ENCODE measurements around the gene SPTA1.

Gene SPTA1

GRCh38 chr1:158686111-158687009 lies at the start of gene SPTA1:
Gene SPTA1, minus strand, starts transcription at chr1:158686715. Its CDS starts 198 bp downstream, at chr1:158686517.
- H3K4me3 ChIP-seq (ENCODE audit: insufficient read length, low read depth) = no peak within 1 kb of the TSS
- H3K4me1 ChIP-seq (ENCODE audit: insufficient read depth, insufficient read length) = no peaks in the 10 kb centered on the region
- H3K27me3 ChIP-seq (ENCODE audit: insufficient read depth, insufficient read length) = no peaks in the 10 kb centered on the region
- H3K9ac ChIP-seq (ENCODE audit: insufficient read length, low read depth) = no peak within 1 kb of the TSS
- H3K36me3 ChIP-seq (ENCODE audit: insufficient read depth, insufficient read length, low read length) = no peaks in the 10 kb centered on the region
- no peak for DNase-seq (ENCODE audit: low read depth, low spot score)
- no peaks in the 10 kb centered on the region for H3K9me3 ChIP-seq (ENCODE audit: insufficient read depth, low read length)
- TF ChIP-seq YY1 (IDR thresholded peaks at IDR 0.05; ENCODE audit: insufficient read depth, insufficient read length) (no peak), SUZ12 (IDR thresholded peaks at IDR 0.05; ENCODE audit: extremely low read depth, insufficient read depth, insufficient read length) (no peak), ZNF274 (IDR thresholded peaks at IDR 0.05; ENCODE audit: low read depth, low read length) (no peak)

GRCh38 chr1:158735848-158736247 lies 49.3 kb upstream of the SPTA1 start:
- Histone ChIP-seq H3K36me3 (ENCODE audit: insufficient read depth, insufficient read length, low read length) (no peaks in the 10 kb centered on the region), H3K9me3 (ENCODE audit: insufficient read depth, low read length) (no peaks in the 10 kb centered on the region), H3K9ac (ENCODE audit: insufficient read length, low read depth) (no peak overlapping the region), H3K27me3 (ENCODE audit: insufficient read depth, insufficient read length) (no peaks in the 10 kb centered on the region), H3K4me3 (ENCODE audit: insufficient read length, low read depth) (no peak overlapping the region), H3K4me1 (ENCODE audit: insufficient read depth, insufficient read length) (no peaks in the 10 kb centered on the region)
- DNase-seq (ENCODE audit: low read depth, low spot score) = no peak
- TF ChIP-seq SUZ12 (IDR thresholded peaks at IDR 0.05; ENCODE audit: extremely low read depth, insufficient read depth, insufficient read length) (no peak), ZNF274 (IDR thresholded peaks at IDR 0.05; ENCODE audit: low read depth, low read length) (no peak), YY1 (IDR thresholded peaks at IDR 0.05; ENCODE audit: insufficient read depth, insufficient read length) (no peak)

- no peaks in the 10 kb centered on the region for H3K27me3 ChIP-seq (ENCODE audit: insufficient read depth, insufficient read length)
- TF ChIP-seq YY1 (IDR thresholded peaks at IDR 0.05; ENCODE audit: insufficient read depth, insufficient read length) = no peak
- no peak for TF ChIP-seq SUZ12 (IDR thresholded peaks at IDR 0.05; ENCODE audit: extremely low read depth, insufficient read depth, insufficient read length)
- no peak for TF ChIP-seq ZNF274 (IDR thresholded peaks at IDR 0.05; ENCODE audit: low read depth, low read length)
Measured at GRCh38 chr1:158732524-158732923, 46.0 kb upstream of the SPTA1 start.

GRCh38 chr1:158731707-158732106 lies 45.2 kb upstream of the SPTA1 start:
- H3K4me3 ChIP-seq (ENCODE audit: insufficient read length, low read depth) = no peak overlapping the region
- H3K9me3 ChIP-seq (ENCODE audit: insufficient read depth, low read length) = no peaks in the 10 kb centered on the region
- no peak overlapping the region for H3K9ac ChIP-seq (ENCODE audit: insufficient read length, low read depth)
- no peaks in the 10 kb centered on the region for H3K36me3 ChIP-seq (ENCODE audit: insufficient read depth, insufficient read length, low read length)
- no peak for TF ChIP-seq YY1 (IDR thresholded peaks at IDR 0.05; ENCODE audit: insufficient read depth, insufficient read length)
- TF ChIP-seq ZNF274 (IDR thresholded peaks at IDR 0.05; ENCODE audit: low read depth, low read length) = no peak
- no peak for TF ChIP-seq SUZ12 (IDR thresholded peaks at IDR 0.05; ENCODE audit: extremely low read depth, insufficient read depth, insufficient read length)
- DNase-seq (ENCODE audit: low read depth, low spot score) = no peak
- H3K4me1 ChIP-seq (ENCODE audit: insufficient read depth, insufficient read length) = no peaks in the 10 kb centered on the region
- no peaks in the 10 kb centered on the region for H3K27me3 ChIP-seq (ENCODE audit: insufficient read depth, insufficient read length)

More at GRCh38 chr1:158732524-158732923, 46.0 kb upstream of the SPTA1 start:
- Histone ChIP-seq H3K4me1 (ENCODE audit: insufficient read depth, insufficient read length) (no peaks in the 10 kb centered on the region), H3K36me3 (ENCODE audit: insufficient read depth, insufficient read length, low read length) (no peaks in the 10 kb centered on the region), H3K9ac (ENCODE audit: insufficient read length, low read depth) (no peak overlapping the region), H3K4me3 (ENCODE audit: insufficient read length, low read depth) (no peak overlapping the region), H3K9me3 (ENCODE audit: insufficient read depth, low read length) (no peaks in the 10 kb centered on the region)
- no peak for DNase-seq (ENCODE audit: low read depth, low spot score)

GRCh38 chr1:158730453-158730852 lies 43.9 kb upstream of the SPTA1 start:
- Histone ChIP-seq H3K4me3 (ENCODE audit: insufficient read length, low read depth) (no peak overlapping the region), H3K27me3 (ENCODE audit: insufficient read depth, insufficient read length) (no peaks in the 10 kb centered on the region), H3K9ac (ENCODE audit: insufficient read length, low read depth) (no peak overlapping the region), H3K36me3 (ENCODE audit: insufficient read depth, insufficient read length, low read length) (no peaks in the 10 kb centered on the region), H3K9me3 (ENCODE audit: insufficient read depth, low read length) (no peaks in the 10 kb centered on the region), H3K4me1 (ENCODE audit: insufficient read depth, insufficient read length) (no peaks in the 10 kb centered on the region)
- no peak for TF ChIP-seq SUZ12 (IDR thresholded peaks at IDR 0.05; ENCODE audit: extremely low read depth, insufficient read depth, insufficient read length)
- TF ChIP-seq ZNF274 (IDR thresholded peaks at IDR 0.05; ENCODE audit: low read depth, low read length) = no peak
- no peak for TF ChIP-seq YY1 (IDR thresholded peaks at IDR 0.05; ENCODE audit: insufficient read depth, insufficient read length)
- DNase-seq (ENCODE audit: low read depth, low spot score) = no peak

- Histone ChIP-seq H3K9me3 (ENCODE audit: insufficient read depth, low read length) (no peaks in the 10 kb centered on the region), H3K36me3 (ENCODE audit: insufficient read depth, insufficient read length, low read length) (no peaks in the 10 kb centered on the region), H3K9ac (ENCODE audit: insufficient read length, low read depth) (no peak overlapping the region), H3K4me1 (ENCODE audit: insufficient read depth, insufficient read length) (no peaks in the 10 kb centered on the region), H3K27me3 (ENCODE audit: insufficient read depth, insufficient read length) (no peaks in the 10 kb centered on the region), H3K4me3 (ENCODE audit: insufficient read length, low read depth) (no peak overlapping the region)
- no peak for TF ChIP-seq ZNF274 (IDR thresholded peaks at IDR 0.05; ENCODE audit: low read depth, low read length)
- no peak for TF ChIP-seq YY1 (IDR thresholded peaks at IDR 0.05; ENCODE audit: insufficient read depth, insufficient read length)
- no peak for TF ChIP-seq SUZ12 (IDR thresholded peaks at IDR 0.05; ENCODE audit: extremely low read depth, insufficient read depth, insufficient read length)
- DNase-seq (ENCODE audit: low read depth, low spot score) = no peak
Measured at GRCh38 chr1:158728510-158729225, 42.2 kb upstream of the SPTA1 start.

GRCh38 chr1:158724442-158724841 lies 37.9 kb upstream of the SPTA1 start:
- Histone ChIP-seq H3K4me1 (ENCODE audit: insufficient read depth, insufficient read length) (no peaks in the 10 kb centered on the region), H3K9me3 (ENCODE audit: insufficient read depth, low read length) (no peaks in the 10 kb centered on the region), H3K27me3 (ENCODE audit: insufficient read depth, insufficient read length) (no peaks in the 10 kb centered on the region), H3K9ac (ENCODE audit: insufficient read length, low read depth) (no peak overlapping the region), H3K36me3 (ENCODE audit: insufficient read depth, insufficient read length, low read length) (no peaks in the 10 kb centered on the region), H3K4me3 (ENCODE audit: insufficient read length, low read depth) (no peak overlapping the region)
- TF ChIP-seq SUZ12 (IDR thresholded peaks at IDR 0.05; ENCODE audit: extremely low read depth, insufficient read depth, insufficient read length) (no peak), YY1 (IDR thresholded peaks at IDR 0.05; ENCODE audit: insufficient read depth, insufficient read length) (no peak), ZNF274 (IDR thresholded peaks at IDR 0.05; ENCODE audit: low read depth, low read length) (no peak)
- no peak for DNase-seq (ENCODE audit: low read depth, low spot score)
